Diencephalon (tissue), 1 donor: ENCODE results near the gene KCTD7. TPM values are rescaled to one million over a fixed set of nuclear protein-coding genes. Genes with fewer than 3 reads are reported as not detected.

Experiments used
- total RNA-seq: library from RNA; depleted of rRNA; stranded (reverse); fragments of >200 nt; gene quantifications from one replicate; pipeline ENCODE4 v1.2.3, GENCODE V29; 2014

KCTD7 gene
- total RNA-seq: 36.9 TPM

DNA sequence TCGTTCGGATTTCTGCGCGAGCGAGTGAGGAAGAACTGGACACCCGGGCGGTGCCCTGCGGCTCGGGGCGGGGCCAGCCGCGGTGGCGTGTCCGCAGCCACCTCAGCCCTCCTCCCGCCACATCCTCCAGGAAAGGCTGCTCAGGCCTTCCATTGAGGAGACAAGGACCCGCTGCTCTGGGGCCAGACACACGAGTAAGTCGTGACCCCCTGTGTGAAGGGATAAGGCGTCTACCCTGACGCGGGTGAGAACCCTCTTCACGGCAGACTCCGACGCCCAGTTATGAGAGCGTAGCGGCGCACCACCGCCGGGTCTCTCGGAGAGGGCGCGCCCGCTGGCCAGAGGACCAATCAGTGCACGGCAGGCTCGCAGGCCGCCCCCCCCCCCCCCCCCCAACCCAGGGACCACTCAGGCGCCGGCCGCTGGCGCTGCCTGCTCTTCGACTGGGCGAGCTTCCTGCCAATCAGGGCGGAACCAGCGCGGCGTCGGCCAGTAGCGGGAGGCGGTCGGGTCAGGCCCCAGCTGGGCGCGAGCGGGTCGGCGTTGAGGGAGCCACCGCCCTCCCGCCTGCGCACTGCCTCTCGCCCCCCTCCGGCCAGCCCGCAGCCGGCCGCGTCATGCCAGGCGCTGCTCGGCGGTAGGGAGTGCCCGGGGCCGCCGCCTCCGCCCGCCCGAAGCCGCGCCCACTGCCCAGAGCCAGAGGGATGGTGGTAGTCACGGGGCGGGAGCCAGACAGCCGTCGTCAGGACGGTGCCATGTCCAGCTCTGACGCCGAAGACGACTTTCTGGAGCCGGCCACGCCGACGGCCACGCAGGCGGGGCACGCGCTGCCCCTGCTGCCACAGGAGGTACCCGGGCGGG is at the start of gene KCTD7:
Gene KCTD7, plus strand, starts transcription at position 521 of the 861 bp plus-strand sequence. Its CDS starts 184 bp downstream, at position 705.

Other genes with a start within 250 kb of the KCTD7 start
- 60.2 TPM for gene RABGEF1, start 111.9 kb downstream of the KCTD7 start, total RNA-seq